ENCODE results near the gene NOS1AP.

- TF ChIP-seq CTCF (IDR thresholded peaks at IDR 0.05) (no peak), POLR2A (IDR thresholded peaks at IDR 0.05) (no peak)
These were observed 28.8 kb upstream of the NOS1AP start for GRCh38 chr1:162040657-162041056.

Measured in ovary (tissue), 3 donors.